IMR-90 (cell line): ENCODE data around the gene SLC25A52. TPM values are rescaled to one million over a fixed set of nuclear protein-coding genes. Genes with fewer than 3 reads are reported as not detected.

Experiments
- ATAC-seq: fragments of 200-7000 bp; cut with Tn5 transposase; 2 replicates; pipeline ENCODE4 v1.9.1; 2020; ENCODE audit warnings: low read depth, mild to moderate bottlenecking, moderate library complexity
- BruUV-seq: library from RNA; stranded (reverse); fragments of 400-500 nt; replicated peaks from 2 replicates; lab custom pipeline; 2021; lab: Mats Ljungman, UMichigan
- CTCF ChIA-PET: fragments of 300-600 bp; formaldehyde crosslinking; extraction: SDS; loops from one replicate; lab custom pipeline; 2021; ENCODE audit warnings: antibody characterized with exemption; lab: Yijun Ruan, JAX
- POLR2A ChIA-PET: fragments of 300-600 bp; sonication (Branson Sonifier 250); formaldehyde crosslinking; loops from one replicate; lab custom pipeline; 2022; ENCODE audit warnings: antibody characterized with exemption; ENCODE audit not compliant: unreplicated experiment; lab: Charles Lee
- DNase-seq: peaks from one replicate; pipeline ENCODE4 v3.0.0; 2013
- H2AFZ ChIP-seq: replicated peaks from 2 replicates; pipeline ENCODE3; 2013; ENCODE audit warnings: low read length, mild to moderate bottlenecking; ENCODE audit not compliant: poor library complexity
- H2AK5ac ChIP-seq: 2 replicates; pipeline ENCODE4 v1.6.1; 2013; ENCODE audit warnings: low read depth, low read length, inconsistent platforms
- H2AK9ac ChIP-seq: replicated peaks from 2 replicates; pipeline ENCODE3; 2013; ENCODE audit warnings: mild to moderate bottlenecking, low read depth, low read length, moderate library complexity; ENCODE audit not compliant: poor library complexity
- H2BK120ac ChIP-seq: 2 replicates; pipeline ENCODE4 v1.6.1; 2013; ENCODE audit warnings: low read depth, low read length, inconsistent platforms
- H2BK15ac ChIP-seq: 3 replicates; pipeline ENCODE4 v1.6.1; 2013; ENCODE audit warnings: low read depth, low read length, inconsistent platforms
- H2BK20ac ChIP-seq: 2 replicates; pipeline ENCODE4 v1.6.1; 2013; ENCODE audit warnings: low read depth, mild to moderate bottlenecking, inconsistent platforms, low read length, moderate library complexity
- H2BK5ac ChIP-seq: 2 replicates; pipeline ENCODE4 v1.6.1; 2013; ENCODE audit warnings: mild to moderate bottlenecking, low read depth, low read length, inconsistent platforms; ENCODE audit not compliant: poor library complexity, severe bottlenecking
- H3K14ac ChIP-seq: replicated peaks from 2 replicates; pipeline ENCODE4 v1.6.1; 2013; ENCODE audit warnings: low read depth, low read length, inconsistent platforms
- H3K18ac ChIP-seq: 2 replicates; pipeline ENCODE4 v1.6.1; 2013; ENCODE audit warnings: low read depth, low read length, control low read depth
- H3K23ac ChIP-seq: 2 replicates; pipeline ENCODE4 v1.6.1; 2013; ENCODE audit warnings: low read depth, low read length, inconsistent platforms
- H3K27ac ChIP-seq: 2 replicates; pipeline ENCODE4 v1.5.1; 2013; ENCODE audit warnings: mild to moderate bottlenecking, control low read depth, low read length; ENCODE audit not compliant: insufficient read depth
- H3K27me3 ChIP-seq: 2 replicates; pipeline ENCODE4 v1.6.1; 2013; ENCODE audit warnings: low read length; ENCODE audit not compliant: control insufficient read depth, insufficient read depth
- H3K36me3 ChIP-seq: 2 replicates; pipeline ENCODE4 v1.6.1; 2013; ENCODE audit warnings: low read length, mixed read lengths; ENCODE audit not compliant: control insufficient read depth, insufficient read depth
- H3K4ac ChIP-seq: 2 replicates; pipeline ENCODE4 v1.6.1; 2013; ENCODE audit warnings: low read depth, low read length, inconsistent platforms
- H3K4me1 ChIP-seq: 2 replicates; pipeline ENCODE4 v1.6.1; 2013; ENCODE audit warnings: low read length, mixed read lengths; ENCODE audit not compliant: control insufficient read depth, insufficient read depth
- H3K4me2 ChIP-seq: 2 replicates; pipeline ENCODE4 v1.6.1; 2013; ENCODE audit warnings: low read depth, mild to moderate bottlenecking, control low read depth, low read length, moderate library complexity
- H3K4me3 ChIP-seq: 2 replicates; pipeline ENCODE4 v1.5.1; 2013; ENCODE audit warnings: low read depth, mild to moderate bottlenecking, control low read depth, low read length, moderate library complexity; ENCODE audit not compliant: insufficient read depth
- H3K56ac ChIP-seq: 2 replicates; pipeline ENCODE4 v1.6.1; 2013; ENCODE audit warnings: low read length, inconsistent platforms; ENCODE audit not compliant: insufficient read depth; ENCODE audit errors: extremely low read depth
- H3K79me1 ChIP-seq, 2 experiments: 2 replicates each; pipeline ENCODE4 v1.6.1; 2013; ENCODE audit warnings: low read length in 2 of 2, inconsistent platforms in 1 of 2, low read depth in 1 of 2
- H3K9ac ChIP-seq: 2 replicates; pipeline ENCODE4 v1.6.1; 2013; ENCODE audit warnings: low read depth, low read length, control low read depth
- H3K9me1 ChIP-seq: 2 replicates; pipeline ENCODE4 v1.6.1; 2013; ENCODE audit warnings: low read length, inconsistent platforms; ENCODE audit not compliant: insufficient read depth
- H3K9me3 ChIP-seq: 2 replicates; pipeline ENCODE4 v1.6.1; 2013; ENCODE audit warnings: low read length; ENCODE audit not compliant: control insufficient read depth, insufficient read depth
- H4K20me1 ChIP-seq: 2 replicates; pipeline ENCODE4 v1.6.1; 2013; ENCODE audit warnings: low read length, inconsistent platforms; ENCODE audit not compliant: insufficient read depth
- H4K5ac ChIP-seq: 2 replicates; pipeline ENCODE4 v1.6.1; 2013; ENCODE audit warnings: mild to moderate bottlenecking, low read depth, low read length, control low read depth
- H4K8ac ChIP-seq, 2 experiments: 2 replicates each; pipeline ENCODE4 v1.6.1; 2013; ENCODE audit warnings: low read depth in 2 of 2, low read length in 2 of 2, control low read depth in 1 of 2, inconsistent platforms in 1 of 2
- H4K91ac ChIP-seq: 2 replicates; pipeline ENCODE4 v1.6.1; 2013; ENCODE audit warnings: low read depth, low read length, inconsistent platforms; ENCODE audit not compliant: insufficient read depth
- BHLHE40 ChIP-seq: fragments of 150-350 bp; IDR thresholded peaks from 2 replicates; pipeline ENCODE4 v1.6.1; 2016; ENCODE audit warnings: mild to moderate bottlenecking, low read depth, low read length
- CEBPB ChIP-seq: IDR thresholded peaks from 2 replicates; pipeline ENCODE4 v1.6.1; 2012; ENCODE audit warnings: low read depth, low read length, improper control_type of control experiment
- CHD1 ChIP-seq: IDR thresholded peaks from 2 replicates; pipeline ENCODE4 v1.6.1; 2012; ENCODE audit warnings: low read depth, low read length, improper control_type of control experiment
- FOS ChIP-seq: fragments of 150-350 bp; IDR thresholded peaks from 2 replicates; pipeline ENCODE4 v1.6.1; 2016; ENCODE audit warnings: low read depth, low read length
- MAFK ChIP-seq: IDR thresholded peaks from 2 replicates; pipeline ENCODE4 v1.6.1; 2012; ENCODE audit warnings: low read depth, low read length, improper control_type of control experiment
- MAZ ChIP-seq: IDR thresholded peaks from 2 replicates; pipeline ENCODE4 v1.6.1; 2012; ENCODE audit warnings: low read depth, mild to moderate bottlenecking, low read length, improper control_type of control experiment, moderate library complexity, borderline replicate concordance
- MXI1 ChIP-seq: IDR thresholded peaks from 2 replicates; pipeline ENCODE4 v1.6.1; 2012; ENCODE audit warnings: low read depth, mild to moderate bottlenecking, low read length, moderate library complexity, borderline replicate concordance
- NFE2L2 ChIP-seq: fragments of 150-350 bp; IDR thresholded peaks from 2 replicates; pipeline ENCODE4 v1.6.1; 2016; ENCODE audit warnings: low read depth, mild to moderate bottlenecking, low read length
- POLR2A ChIP-seq: IDR thresholded peaks from 2 replicates; pipeline ENCODE4 v1.6.1; 2012; ENCODE audit warnings: mild to moderate bottlenecking, low read depth, low read length
- RAD21 ChIP-seq: IDR thresholded peaks from 2 replicates; pipeline ENCODE4 v1.6.1; 2012; ENCODE audit warnings: low read length, improper control_type of control experiment
- RCOR1 ChIP-seq: IDR thresholded peaks from 2 replicates; pipeline ENCODE4 v1.6.1; 2012; ENCODE audit warnings: mild to moderate bottlenecking, low read length, improper control_type of control experiment; ENCODE audit not compliant: insufficient replicate concordance
- RFX5 ChIP-seq: IDR thresholded peaks from 2 replicates; pipeline ENCODE4 v1.8.0; 2012; ENCODE audit warnings: low read depth, mild to moderate bottlenecking, low read length, moderate library complexity
- SMC3 ChIP-seq: fragments of 150-350 bp; IDR thresholded peaks from 2 replicates; pipeline ENCODE4 v1.6.1; 2016; ENCODE audit warnings: low read depth, mild to moderate bottlenecking, antibody characterized with exemption, low read length, moderate library complexity
- WGBS, 2 experiments: methylation state at CpG; one replicate each; pipeline versions ENCODE4 v1.1.5 to v1.1.7; 2013; ENCODE audit warnings: missing lambda C conversion rate in 2 of 2; ENCODE audit not compliant: insufficient read length in 1 of 2; ENCODE audit errors: extremely low coverage in 2 of 2; 5-methylcytosine and 5-hydroxymethylcytosine counted together
- dilution Hi-C: fragments of 300-500 bp; cut with HindIII; formaldehyde crosslinking; loops from one replicate; pipeline ENCODE4 v1.14.3; 2018; ENCODE audit warnings: low sequenced_read_pairs; ENCODE audit not compliant: unreplicated experiment
- in situ Hi-C: fragments of 300-500 bp; cut with MboI; formaldehyde crosslinking; loops from 3 replicates; pipeline ENCODE4 v1.14.3; 2019; ENCODE audit warnings: low sequenced_read_pairs, inconsistent platforms, mixed read lengths
- intact Hi-C: fragments of 100-400 bp; cut with micrococcal nuclease; formaldehyde crosslinking; loops from 2 replicates; pipeline ENCODE4 v1.10.0; 2022
- polyA plus RNA-seq, 3 experiments: library from polyadenylated mRNA; depleted of rRNA; stranded (reverse); fragments of >200 nt; gene quantifications; 2 replicates each; pipeline ENCODE4 v1.2.3, GENCODE V29; 2012; ENCODE audit warnings: low replicate concordance in 1 of 3
- total RNA-seq: library from RNA; depleted of rRNA; stranded (reverse); fragments of >200 nt; gene quantifications from 2 replicates; pipeline ENCODE4 v1.2.3, GENCODE V29; 2012
- TF ChIP-seq, protein P1 (sequence below): conservative IDR thresholded peaks from 2 replicates; pipeline ENCODE4 v1.5.1; 2012; ENCODE audit warnings: mild to moderate bottlenecking, low read depth, low read length, improper control_type of control experiment
- TF ChIP-seq, protein P2 (sequence below): fragments of 150-350 bp; IDR thresholded peaks from 2 replicates; pipeline ENCODE4 v1.6.1; 2017; ENCODE audit warnings: mild to moderate bottlenecking, antibody characterized with exemption, low read length, low read depth
- TF ChIP-seq, protein P3 (sequence below): fragments of 150-350 bp; IDR thresholded peaks from 2 replicates; pipeline ENCODE4 v1.6.1; 2016; ENCODE audit warnings: low read depth, mild to moderate bottlenecking, low read length, moderate library complexity, borderline replicate concordance

SLC25A52 gene
- total and polyA plus RNA-seq, 2 of the 4 experiments (the other 2 are of a cell fraction), result not detected

DNA sequence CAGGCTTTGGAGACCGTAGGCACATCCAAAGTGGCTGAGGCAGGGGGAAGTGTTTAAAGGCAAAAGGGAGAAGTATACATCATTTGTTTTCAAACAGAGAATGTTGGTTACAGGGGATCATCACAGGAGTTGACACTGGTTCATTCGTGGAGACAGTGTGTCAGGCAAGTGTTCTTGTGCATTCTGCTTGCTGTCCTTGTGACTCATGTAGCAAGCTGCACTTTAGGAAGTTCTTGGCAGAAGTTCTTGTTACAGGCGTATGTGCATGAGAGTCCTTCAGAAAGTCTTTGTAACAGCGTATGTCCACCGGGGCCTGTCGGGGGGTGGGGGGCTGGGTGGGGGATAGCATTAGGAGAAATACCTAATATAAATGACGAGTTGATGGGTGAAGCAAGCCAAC is 39.8 kb downstream of the SLC25A52 start:
- Histone ChIP-seq H2BK120ac (no peak overlapping the region), H3K14ac (no peak overlapping the region), H3K4me1 (no peaks in the 10 kb centered on the region), H3K9me1 (no peaks in the 10 kb centered on the region), H2AFZ (no peak overlapping the region), H4K8ac (no peak overlapping the region), H4K20me1 (no peaks in the 10 kb centered on the region), H3K79me1 (no peaks in the 10 kb centered on the region), H3K4me3 (no peak overlapping the region), H2BK20ac (no peak overlapping the region), H3K56ac (no peak overlapping the region), H3K27ac (no peak overlapping the region), H3K4me2 (no peak overlapping the region), H3K23ac (no peak overlapping the region), H3K36me3 (no peaks in the 10 kb centered on the region), H3K18ac (no peak overlapping the region), H4K5ac (no peak overlapping the region), H3K9ac (no peak overlapping the region), H4K91ac (no peak overlapping the region), H3K4ac (no peak overlapping the region), H2BK15ac (no peak overlapping the region), H3K9me3 (0 out of 2 replicates have a peak, but pooled peaks cover 3% of the 10 kb centered on the region), H2AK9ac (no peak overlapping the region), H2AK5ac (no peak overlapping the region), H2BK5ac (no peak overlapping the region), H3K27me3 (peaks cover 14% of the 10 kb centered on the region)
- ChIA-PET POLR2A (interaction anchor here (0.6 kb wide), 1 partner anchor 66 kb away, joined by 3 read pairs; no protein-coding TSS in a partner anchor), CTCF (no interaction called here)
- dilution Hi-C loops (no loop called here), in situ Hi-C loops (loop anchor here (10.0 kb wide), 1 partner anchor 166 kb away; no protein-coding TSS in a partner anchor), intact Hi-C loops (no loop called here)
- 46% methylated on average over 4 of the region's 7 CpGs; no CpG with 5 or more reads in 1 of the 2 experiments for WGBS, 2 experiments
- TF ChIP-seq MXI1, result no peak
- no peak for TF ChIP-seq CHD1
- no peak for TF ChIP-seq BHLHE40
- no peak for TF ChIP-seq RCOR1
- TF ChIP-seq MAZ, result no peak
- TF ChIP-seq NFE2L2, result no peak
- TF ChIP-seq FOS, result no peak
- TF ChIP-seq, protein P1, sequence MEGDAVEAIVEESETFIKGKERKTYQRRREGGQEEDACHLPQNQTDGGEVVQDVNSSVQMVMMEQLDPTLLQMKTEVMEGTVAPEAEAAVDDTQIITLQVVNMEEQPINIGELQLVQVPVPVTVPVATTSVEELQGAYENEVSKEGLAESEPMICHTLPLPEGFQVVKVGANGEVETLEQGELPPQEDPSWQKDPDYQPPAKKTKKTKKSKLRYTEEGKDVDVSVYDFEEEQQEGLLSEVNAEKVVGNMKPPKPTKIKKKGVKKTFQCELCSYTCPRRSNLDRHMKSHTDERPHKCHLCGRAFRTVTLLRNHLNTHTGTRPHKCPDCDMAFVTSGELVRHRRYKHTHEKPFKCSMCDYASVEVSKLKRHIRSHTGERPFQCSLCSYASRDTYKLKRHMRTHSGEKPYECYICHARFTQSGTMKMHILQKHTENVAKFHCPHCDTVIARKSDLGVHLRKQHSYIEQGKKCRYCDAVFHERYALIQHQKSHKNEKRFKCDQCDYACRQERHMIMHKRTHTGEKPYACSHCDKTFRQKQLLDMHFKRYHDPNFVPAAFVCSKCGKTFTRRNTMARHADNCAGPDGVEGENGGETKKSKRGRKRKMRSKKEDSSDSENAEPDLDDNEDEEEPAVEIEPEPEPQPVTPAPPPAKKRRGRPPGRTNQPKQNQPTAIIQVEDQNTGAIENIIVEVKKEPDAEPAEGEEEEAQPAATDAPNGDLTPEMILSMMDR, result no peak
- TF ChIP-seq, protein P2, sequence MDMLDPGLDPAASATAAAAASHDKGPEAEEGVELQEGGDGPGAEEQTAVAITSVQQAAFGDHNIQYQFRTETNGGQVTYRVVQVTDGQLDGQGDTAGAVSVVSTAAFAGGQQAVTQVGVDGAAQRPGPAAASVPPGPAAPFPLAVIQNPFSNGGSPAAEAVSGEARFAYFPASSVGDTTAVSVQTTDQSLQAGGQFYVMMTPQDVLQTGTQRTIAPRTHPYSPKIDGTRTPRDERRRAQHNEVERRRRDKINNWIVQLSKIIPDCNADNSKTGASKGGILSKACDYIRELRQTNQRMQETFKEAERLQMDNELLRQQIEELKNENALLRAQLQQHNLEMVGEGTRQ, result no peak
- TF ChIP-seq MAFK, result no peak
- no peak for TF ChIP-seq CEBPB
- no peak for TF ChIP-seq RAD21
- TF ChIP-seq RFX5, result no peak
- no peak for TF ChIP-seq SMC3
- no peak for TF ChIP-seq POLR2A
- TF ChIP-seq, protein P3, sequence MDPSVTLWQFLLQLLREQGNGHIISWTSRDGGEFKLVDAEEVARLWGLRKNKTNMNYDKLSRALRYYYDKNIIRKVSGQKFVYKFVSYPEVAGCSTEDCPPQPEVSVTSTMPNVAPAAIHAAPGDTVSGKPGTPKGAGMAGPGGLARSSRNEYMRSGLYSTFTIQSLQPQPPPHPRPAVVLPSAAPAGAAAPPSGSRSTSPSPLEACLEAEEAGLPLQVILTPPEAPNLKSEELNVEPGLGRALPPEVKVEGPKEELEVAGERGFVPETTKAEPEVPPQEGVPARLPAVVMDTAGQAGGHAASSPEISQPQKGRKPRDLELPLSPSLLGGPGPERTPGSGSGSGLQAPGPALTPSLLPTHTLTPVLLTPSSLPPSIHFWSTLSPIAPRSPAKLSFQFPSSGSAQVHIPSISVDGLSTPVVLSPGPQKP, result no peak
- no TSS peak for BruUV-seq
- ATAC-seq (no peak), DNase-seq (no peak)
